ENCODE data around the gene PLEKHO1. TPM values are rescaled to one million over a fixed set of nuclear protein-coding genes. Genes with fewer than 3 reads are reported as not detected.
"Not testable (repeated sequence)": the region's sequence is repeated elsewhere in the genome, so short reads cannot be mapped to it uniquely, and the experiment has no call there.

Gene PLEKHO1
- total RNA-seq, 3 donors from 2014 or later (not counting 1 experiment from before 2014, with no cell fraction given) = 53.3 to 73.8 (median 64.6) TPM

- Mint-ChIP-seq H3K4me3 (no peak overlapping the region), H3K9me3 (no peaks in the 10 kb centered on the region), H3K27ac (peak overlapping the region in 1 of 2 donors; percentile 85), H3K4me1 (peaks cover 12 to 13% of the 10 kb centered on the region in 2 donors), H3K36me3 (no peaks in the 10 kb centered on the region), H3K27me3 (ENCODE audit: low read depth in 2 of 2) (no peaks in the 10 kb centered on the region)
- intact Hi-C loops (cut with micrococcal nuclease) = loop anchor here (5.0 kb wide), 1 partner anchor 33 kb away; no protein-coding TSS in a partner anchor
- TF ChIP-seq, protein P1, sequence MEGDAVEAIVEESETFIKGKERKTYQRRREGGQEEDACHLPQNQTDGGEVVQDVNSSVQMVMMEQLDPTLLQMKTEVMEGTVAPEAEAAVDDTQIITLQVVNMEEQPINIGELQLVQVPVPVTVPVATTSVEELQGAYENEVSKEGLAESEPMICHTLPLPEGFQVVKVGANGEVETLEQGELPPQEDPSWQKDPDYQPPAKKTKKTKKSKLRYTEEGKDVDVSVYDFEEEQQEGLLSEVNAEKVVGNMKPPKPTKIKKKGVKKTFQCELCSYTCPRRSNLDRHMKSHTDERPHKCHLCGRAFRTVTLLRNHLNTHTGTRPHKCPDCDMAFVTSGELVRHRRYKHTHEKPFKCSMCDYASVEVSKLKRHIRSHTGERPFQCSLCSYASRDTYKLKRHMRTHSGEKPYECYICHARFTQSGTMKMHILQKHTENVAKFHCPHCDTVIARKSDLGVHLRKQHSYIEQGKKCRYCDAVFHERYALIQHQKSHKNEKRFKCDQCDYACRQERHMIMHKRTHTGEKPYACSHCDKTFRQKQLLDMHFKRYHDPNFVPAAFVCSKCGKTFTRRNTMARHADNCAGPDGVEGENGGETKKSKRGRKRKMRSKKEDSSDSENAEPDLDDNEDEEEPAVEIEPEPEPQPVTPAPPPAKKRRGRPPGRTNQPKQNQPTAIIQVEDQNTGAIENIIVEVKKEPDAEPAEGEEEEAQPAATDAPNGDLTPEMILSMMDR (IDR thresholded peaks at IDR 0.05) = no peak
- 96% methylated on average over 6 of the region's 7 CpGs for WGBS (ENCODE audit: insufficient coverage)
- H3K4me1 ChIP-seq (ENCODE audit: control insufficient read depth, insufficient read depth, low read length) = peaks cover 17% of the 10 kb centered on the region
- no peaks in the 10 kb centered on the region for H3K27me3 ChIP-seq (ENCODE audit: control insufficient read depth, insufficient read depth, low read length)
- DNase-seq = no peak
- H3K36me3 ChIP-seq (ENCODE audit: control insufficient read depth, insufficient read depth, low read length) = no peaks in the 10 kb centered on the region
- H3K9me3 ChIP-seq (ENCODE audit: control insufficient read depth, insufficient read depth, low read length) = no peaks in the 10 kb centered on the region
- no peak overlapping the region for H3K27ac ChIP-seq (ENCODE audit: low read length)
- no peak overlapping the region for H3K4me3 ChIP-seq (ENCODE audit: low read length)
- ATAC-seq = no peak
Measured at GRCh38 chr1:150185481-150185880, 35.8 kb downstream of the PLEKHO1 start.

- H3K4me3 Mint-ChIP-seq, H3K36me3 Mint-ChIP-seq: not testable (repeated sequence)
Measured at GRCh38 chr1:150186438-150186788, 36.7 kb downstream of the PLEKHO1 start.

GRCh38 chr1:150186789-150187559, 37.3 kb downstream of the PLEKHO1 start:
- H3K27ac Mint-ChIP-seq = peak overlapping the region; percentile 85
- H3K36me3 ChIP-seq (ENCODE audit: control insufficient read depth, insufficient read depth, low read length) = no peaks in the 10 kb centered on the region
- peak overlapping the region; percentile 69 for H3K4me3 Mint-ChIP-seq
- H3K27ac ChIP-seq (ENCODE audit: low read length) = peak overlapping the region; percentile 50
- no peaks in the 10 kb centered on the region for H3K9me3 Mint-ChIP-seq
- no peaks in the 10 kb centered on the region for H3K27me3 Mint-ChIP-seq (ENCODE audit: low read depth in 2 of 2)
- DNase-seq = peak; percentile 29 to 76
- TF ChIP-seq, protein P1 (IDR thresholded peaks at IDR 0.05) = peak; percentile 63
- no peaks in the 10 kb centered on the region for H3K27me3 ChIP-seq (ENCODE audit: control insufficient read depth, insufficient read depth, low read length)
- WGBS (ENCODE audit: insufficient coverage) = 2% methylated on average over 9 of the region's 10 CpGs
- H3K4me1 ChIP-seq (ENCODE audit: control insufficient read depth, insufficient read depth, low read length) = peaks cover 17% of the 10 kb centered on the region
- ATAC-seq = peak; percentile 81 to 86 (median 82)
- intact Hi-C loops (cut with micrococcal nuclease) = loop anchor here (1.0 to 5.0 kb wide), 3 partner anchors 35 to 225 kb away; partner anchors contain the start of gene VPS45
- H3K4me3 ChIP-seq (ENCODE audit: low read length) = no peak overlapping the region
- no peaks in the 10 kb centered on the region for H3K9me3 ChIP-seq (ENCODE audit: control insufficient read depth, insufficient read depth, low read length)
- peaks cover 12 to 13% of the 10 kb centered on the region in 2 donors for H3K4me1 Mint-ChIP-seq
- H3K36me3 Mint-ChIP-seq = no peaks in the 10 kb centered on the region

More at GRCh38 chr1:150186438-150186788, 36.7 kb downstream of the PLEKHO1 start:
- H3K27ac Mint-ChIP-seq = peak overlapping the region; percentile 85
- Histone ChIP-seq H3K4me1 (ENCODE audit: control insufficient read depth, insufficient read depth, low read length) (peaks cover 17% of the 10 kb centered on the region), H3K27ac (ENCODE audit: low read length) (peak overlapping the region; percentile 50)
- not testable (repeated sequence) for H3K9me3 Mint-ChIP-seq; H3K4me3 ChIP-seq (ENCODE audit: low read length); ATAC-seq; H3K27me3 Mint-ChIP-seq (ENCODE audit: low read depth in 2 of 2); DNase-seq; H3K9me3 ChIP-seq (ENCODE audit: control insufficient read depth, insufficient read depth, low read length); H3K27me3 ChIP-seq (ENCODE audit: control insufficient read depth, insufficient read depth, low read length); H3K36me3 ChIP-seq (ENCODE audit: control insufficient read depth, insufficient read depth, low read length)
- intact Hi-C loops (cut with micrococcal nuclease) = loop anchor here (2.0 to 5.0 kb wide), 2 partner anchors 34 to 120 kb away; partner anchors contain the start of gene VPS45
- 75% methylated on average over 7 of the region's 7 CpGs for WGBS (ENCODE audit: insufficient coverage)
- H3K4me1 Mint-ChIP-seq = peaks cover 12 to 13% of the 10 kb centered on the region in 2 donors

DNA sequence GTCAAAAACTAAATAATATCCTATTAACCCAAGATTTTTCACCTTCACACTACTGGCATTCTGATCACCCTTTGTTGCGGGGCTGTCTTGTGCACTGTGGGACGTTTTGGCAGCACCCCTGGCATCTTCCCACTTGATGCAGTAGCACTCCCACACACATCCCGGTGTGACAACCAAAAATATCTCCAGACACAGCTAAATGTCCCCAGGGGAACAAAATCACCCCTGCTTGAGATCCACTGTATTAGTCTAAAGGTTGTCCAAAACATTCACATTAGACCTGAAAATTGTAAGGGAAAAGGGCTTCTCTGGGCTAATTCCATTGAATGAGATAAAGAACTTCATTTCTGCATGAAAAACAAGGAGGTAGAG, 37.8 kb downstream of the PLEKHO1 start:
- peak overlapping the region; percentile 85 for H3K27ac Mint-ChIP-seq

More for the DNA sequence above, 37.8 kb downstream of the PLEKHO1 start:
- H3K36me3 ChIP-seq (ENCODE audit: control insufficient read depth, insufficient read depth, low read length) = no peaks in the 10 kb centered on the region
- H3K4me3 ChIP-seq (ENCODE audit: low read length) = no peak overlapping the region
- H3K27ac ChIP-seq (ENCODE audit: low read length) = peak overlapping the region; percentile 38
- H3K27me3 Mint-ChIP-seq (ENCODE audit: low read depth in 2 of 2) = no peaks in the 10 kb centered on the region
- H3K27me3 ChIP-seq (ENCODE audit: control insufficient read depth, insufficient read depth, low read length) = no peaks in the 10 kb centered on the region
- DNase-seq (no peak), ATAC-seq (peak in 2 of 3 donors; percentile 15 to 17)
- no peaks in the 10 kb centered on the region for H3K36me3 Mint-ChIP-seq
- peaks cover 12 to 13% of the 10 kb centered on the region in 2 donors for H3K4me1 Mint-ChIP-seq
- TF ChIP-seq, protein P1 (IDR thresholded peaks at IDR 0.05) = peak; percentile 6
- H3K4me1 ChIP-seq (ENCODE audit: control insufficient read depth, insufficient read depth, low read length) = peaks cover 17% of the 10 kb centered on the region
- H3K4me3 Mint-ChIP-seq = peak overlapping the region; percentile 69
- intact Hi-C loops (cut with micrococcal nuclease) = loop anchor here (1.0 to 5.0 kb wide), 3 partner anchors 35 to 225 kb away; partner anchors contain the start of gene VPS45
- H3K9me3 Mint-ChIP-seq = no peaks in the 10 kb centered on the region
- H3K9me3 ChIP-seq (ENCODE audit: control insufficient read depth, insufficient read depth, low read length) = no peaks in the 10 kb centered on the region
- 36% methylated on average over 3 of the region's 3 CpGs for WGBS (ENCODE audit: insufficient coverage)
